ENCODE data around the gene MAP4K2.
A peak's percentile ranks its signal among the peaks of the same experiment; 100 is the strongest.

MAP4K2 gene

GRCh38 chr11:64778473-64779298 is 24.3 kb downstream of the MAP4K2 start, which contains the start of gene SF1:
Gene SF1, minus strand, starts transcription at chr11:64778542. Its CDS starts 150 bp downstream, at chr11:64778392.
- peak within 1 kb of the TSS; percentile 93 for H3K4me3 ChIP-seq (replicated peaks; ENCODE audit: low read depth, low read length)
- peak; percentile 9 for TF ChIP-seq CTCF (IDR thresholded peaks at IDR 0.05; ENCODE audit: low read depth, low read length, missing control alignments)
- DNase-seq (ENCODE audit: extremely low read depth, low read depth), result peak; percentile 99

- DNase-seq (ENCODE audit: extremely low read depth, low read depth), result no peak
- H3K4me3 ChIP-seq (replicated peaks; ENCODE audit: low read depth, low read length), result peak overlapping the region; percentile 57
- no peak for TF ChIP-seq CTCF (IDR thresholded peaks at IDR 0.05; ENCODE audit: low read depth, low read length, missing control alignments)
These were observed 24.9 kb downstream of the MAP4K2 start for GRCh38 chr11:64778223-64778472.

GRCh38 chr11:64777449-64778222 is 25.4 kb downstream of the MAP4K2 start:
- H3K4me3 ChIP-seq (replicated peaks; ENCODE audit: low read depth, low read length), result peak overlapping the region; percentile 93
- TF ChIP-seq CTCF (IDR thresholded peaks at IDR 0.05; ENCODE audit: low read depth, low read length, missing control alignments), result no peak
- DNase-seq (ENCODE audit: extremely low read depth, low read depth), result no peak

- H3K4me3 ChIP-seq (replicated peaks; ENCODE audit: low read depth, low read length), result peak overlapping the region; percentile 93
- DNase-seq (ENCODE audit: extremely low read depth, low read depth), result no peak
- TF ChIP-seq CTCF (IDR thresholded peaks at IDR 0.05; ENCODE audit: low read depth, low read length, missing control alignments), result no peak
These were observed 26.1 kb downstream of the MAP4K2 start for GRCh38 chr11:64776875-64777274.

- no peak for TF ChIP-seq CTCF (IDR thresholded peaks at IDR 0.05; ENCODE audit: low read depth, low read length, missing control alignments)
- no peak for DNase-seq (ENCODE audit: extremely low read depth, low read depth)
- H3K4me3 ChIP-seq (replicated peaks; ENCODE audit: low read depth, low read length), result peak overlapping the region; percentile 93
These were observed 26.6 kb downstream of the MAP4K2 start for GRCh38 chr11:64776425-64776824.

- no peak for TF ChIP-seq CTCF (IDR thresholded peaks at IDR 0.05; ENCODE audit: low read depth, low read length, missing control alignments)
- H3K4me3 ChIP-seq (replicated peaks; ENCODE audit: low read depth, low read length), result no peak overlapping the region
- no peak for DNase-seq (ENCODE audit: extremely low read depth, low read depth)
These were observed 28.9 kb downstream of the MAP4K2 start for GRCh38 chr11:64774144-64774543.
